OCI-LY1 (cell line): ENCODE measurements around the gene PDE6H.

ENCODE experiments used
- H2AFZ ChIP-seq: fragments of 200-600 bp; sonication (generic), shearing (Covaris generic); 2 replicates; pipeline ENCODE4 v1.6.0; 2014; ENCODE audit warnings: antibody characterized with exemption, mild to moderate bottlenecking, low read length
- H3F3A ChIP-seq: fragments of 200-600 bp; sonication (generic), shearing (Covaris generic); 2 replicates; pipeline ENCODE4 v1.6.0; 2014; ENCODE audit warnings: mild to moderate bottlenecking, antibody characterized with exemption, low read length, moderate library complexity; ENCODE audit not compliant: insufficient read depth
- H3K27ac ChIP-seq: fragments of 200-600 bp; sonication (generic); 2 replicates; pipeline ENCODE4 v1.5.1; 2014; ENCODE audit warnings: low read length, mixed run types, mild to moderate bottlenecking, low read depth; ENCODE audit not compliant: poor library complexity, severe bottlenecking
- H3K27me3 ChIP-seq: fragments of 200-600 bp; sonication (generic); 2 replicates; pipeline ENCODE4 v1.6.0; 2014; ENCODE audit warnings: antibody characterized with exemption, mild to moderate bottlenecking, low read length, moderate library complexity; ENCODE audit not compliant: insufficient read depth
- H3K36me3 ChIP-seq: fragments of 200-600 bp; sonication (generic); 2 replicates; pipeline ENCODE4 v1.6.1; 2014; ENCODE audit warnings: mild to moderate bottlenecking, antibody characterized with exemption, low read length, moderate library complexity, mixed read lengths; ENCODE audit not compliant: insufficient read depth
- H3K4me1 ChIP-seq: fragments of 200-600 bp; sonication (generic); 2 replicates; pipeline ENCODE4 v1.5.1; 2014; ENCODE audit warnings: mild to moderate bottlenecking, low read length, moderate library complexity; ENCODE audit not compliant: insufficient read depth, severe bottlenecking
- H3K4me2 ChIP-seq: fragments of 200-600 bp; sonication (generic), shearing (Covaris generic); 2 replicates; pipeline ENCODE4 v1.6.1; 2014; ENCODE audit warnings: low read length
- H3K4me3 ChIP-seq: fragments of 200-600 bp; sonication (generic); 2 replicates; pipeline ENCODE4 v1.5.1; 2014; ENCODE audit warnings: low read length, low read depth, mild to moderate bottlenecking, mixed read lengths; ENCODE audit not compliant: poor library complexity, severe bottlenecking
- H3K79me2 ChIP-seq: fragments of 200-600 bp; shearing (Covaris generic); 2 replicates; pipeline ENCODE4 v1.6.1; 2016; ENCODE audit warnings: mixed run types, low read length, mixed read lengths; ENCODE audit not compliant: insufficient read depth
- H3K9ac ChIP-seq: fragments of 200-600 bp; sonication (generic), shearing (Covaris generic); 2 replicates; pipeline ENCODE4 v1.6.1; 2014; ENCODE audit warnings: mild to moderate bottlenecking, low read length, mixed read lengths
- H3K9me2 ChIP-seq: fragments of 200-600 bp; sonication (generic), shearing (Covaris generic); 2 replicates; pipeline ENCODE4 v1.6.1; 2014; ENCODE audit warnings: low read depth, mild to moderate bottlenecking, low read length, mixed read lengths
- H3K9me3 ChIP-seq: fragments of 200-600 bp; shearing (Covaris generic); 2 replicates; pipeline ENCODE4 v1.6.1; 2014; ENCODE audit warnings: low read length, mixed read lengths
- H4K20me1 ChIP-seq: fragments of 200-600 bp; sonication (generic), shearing (Covaris generic); 2 replicates; pipeline ENCODE4 v1.6.0; 2016; ENCODE audit warnings: mild to moderate bottlenecking, low read length; ENCODE audit not compliant: insufficient read depth
- CTCF ChIP-seq: fragments of 200-600 bp; sonication (generic), shearing (Covaris generic); IDR thresholded peaks from 2 replicates; pipeline ENCODE4 v1.5.1; 2017; ENCODE audit warnings: mild to moderate bottlenecking, antibody characterized with exemption, low read length, moderate library complexity, mixed read lengths
- EZH2 ChIP-seq: fragments of 200-600 bp; sonication (generic), shearing (Covaris generic); IDR thresholded peaks from 2 replicates; pipeline ENCODE4 v1.8.0; 2017; ENCODE audit warnings: borderline replicate concordance, mixed run types, mild to moderate bottlenecking, antibody characterized with exemption, low read length, moderate library complexity, mixed read lengths

Gene PDE6H

DNA sequence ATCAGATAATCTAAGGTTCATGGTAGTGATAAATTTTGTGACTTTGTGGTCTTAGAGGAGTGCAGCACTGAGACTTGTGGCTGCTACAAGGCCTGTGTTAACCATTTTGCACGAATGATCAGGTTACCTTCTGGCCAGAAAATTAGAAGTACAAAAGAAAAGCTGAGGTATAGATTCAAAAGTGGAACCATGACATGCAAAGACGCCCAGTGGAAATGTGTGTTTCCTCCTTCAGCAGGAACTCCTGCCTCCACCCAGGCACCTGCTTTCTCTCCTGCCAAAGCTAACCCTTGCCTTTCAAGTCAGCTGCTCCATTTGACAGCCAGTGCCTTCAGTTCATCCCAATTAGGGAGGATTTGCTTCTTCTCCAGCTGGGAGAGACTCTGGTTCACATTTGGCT lies 10.1 kb downstream of the PDE6H start:
- Histone ChIP-seq H3F3A (no peaks in the 10 kb centered on the region), H3K9me2 (no peaks in the 10 kb centered on the region), H3K4me2 (no peak overlapping the region), H3K27ac (no peak overlapping the region), H3K4me3 (no peak overlapping the region), H3K36me3 (no peaks in the 10 kb centered on the region), H3K27me3 (no peaks in the 10 kb centered on the region), H4K20me1 (no peaks in the 10 kb centered on the region), H3K9me3 (no peaks in the 10 kb centered on the region), H2AFZ (0 out of 2 replicates have a peak overlapping the region, but pooled peaks have one; percentile 58), H3K9ac (no peak overlapping the region), H3K4me1 (peaks cover 6% of the 10 kb centered on the region), H3K79me2 (no peaks in the 10 kb centered on the region)
- TF ChIP-seq EZH2 = no peak
- no peak for TF ChIP-seq CTCF

- Histone ChIP-seq H3K4me3 (no peak overlapping the region), H3K9me3 (no peaks in the 10 kb centered on the region), H3K4me2 (no peak overlapping the region), H3K79me2 (no peaks in the 10 kb centered on the region), H4K20me1 (no peaks in the 10 kb centered on the region), H3K9me2 (no peaks in the 10 kb centered on the region), H3K27ac (no peak overlapping the region), H3K4me1 (peaks cover 6% of the 10 kb centered on the region), H3K36me3 (no peaks in the 10 kb centered on the region), H3K27me3 (no peaks in the 10 kb centered on the region), H3F3A (no peaks in the 10 kb centered on the region), H2AFZ (no peak overlapping the region), H3K9ac (no peak overlapping the region)
- TF ChIP-seq CTCF (no peak), EZH2 (no peak)
These were observed 11.2 kb downstream of the PDE6H start for GRCh38 chr12:14984036-14984435.

GRCh38 chr12:14984766-14985285 lies 12.0 kb downstream of the PDE6H start:
- Histone ChIP-seq H3K27me3 (no peaks in the 10 kb centered on the region), H3K27ac (no peak overlapping the region), H2AFZ (no peak overlapping the region), H3K4me3 (no peak overlapping the region), H3K9me2 (no peaks in the 10 kb centered on the region), H3K4me2 (no peak overlapping the region), H3F3A (no peaks in the 10 kb centered on the region), H3K9me3 (no peaks in the 10 kb centered on the region), H3K79me2 (no peaks in the 10 kb centered on the region), H4K20me1 (no peaks in the 10 kb centered on the region), H3K9ac (no peak overlapping the region), H3K36me3 (no peaks in the 10 kb centered on the region), H3K4me1 (peaks cover 13% of the 10 kb centered on the region)
- TF ChIP-seq EZH2 (no peak), CTCF (no peak)
